Fibroblast of the aortic adventitia (primary cell): Measurements from ENCODE around the gene ARHGAP25. TPM values are rescaled to one million over a fixed set of nuclear protein-coding genes. Genes with fewer than 3 reads are reported as not detected.

Source experiments
- DNase-seq: peaks from one replicate; pipeline ENCODE4 v3.0.0-alpha.2; 2010; ENCODE audit warnings: low read depth
- H3K4me3 ChIP-seq: 2 replicates; pipeline ENCODE4 v1.5.1; 2011; ENCODE audit warnings: low read depth, mild to moderate bottlenecking, control low read depth, low read length, moderate library complexity
- CTCF ChIP-seq: IDR thresholded peaks from 2 replicates; pipeline ENCODE4 v1.5.1; 2011; ENCODE audit warnings: mild to moderate bottlenecking, low read length, control low read depth, inconsistent platforms; ENCODE audit not compliant: insufficient read depth
- total RNA-seq: library from RNA; depleted of rRNA; stranded (reverse); fragments of >200 nt; gene quantifications from 2 replicates; pipeline ENCODE4 v1.2.3, GENCODE V29; 2012; ENCODE audit warnings: low replicate concordance

ARHGAP25 gene
- total RNA-seq, 1 donor = 0.36 TPM

- DNase-seq = no peak
- no peak for TF ChIP-seq CTCF
- H3K4me3 ChIP-seq = no peak overlapping the region
Measured at GRCh38 chr2:68853915-68854314, 119.3 kb downstream of the ARHGAP25 start.

- no peak for DNase-seq
- H3K4me3 ChIP-seq = no peak overlapping the region
- TF ChIP-seq CTCF = no peak
Measured at GRCh38 chr2:68854476-68854875, 119.9 kb downstream of the ARHGAP25 start.

GRCh38 chr2:68855550-68855949, 120.9 kb downstream of the ARHGAP25 start:
- no peak for TF ChIP-seq CTCF
- no peak for DNase-seq
- H3K4me3 ChIP-seq = no peak overlapping the region

GRCh38 chr2:68857202-68857845, 122.7 kb downstream of the ARHGAP25 start:
- TF ChIP-seq CTCF = no peak
- no peak for DNase-seq
- no peak overlapping the region for H3K4me3 ChIP-seq

GRCh38 chr2:68857855-68858456, 123.3 kb downstream of the ARHGAP25 start:
- no peak for DNase-seq
- no peak overlapping the region for H3K4me3 ChIP-seq

GRCh38 chr2:68860111-68860510, 125.5 kb downstream of the ARHGAP25 start:
- no peak overlapping the region for H3K4me3 ChIP-seq
- no peak for TF ChIP-seq CTCF
- no peak for DNase-seq

More at GRCh38 chr2:68857855-68858456, 123.3 kb downstream of the ARHGAP25 start:
- no peak for TF ChIP-seq CTCF
